ENCODE results near the gene ANTKMT.

ANTKMT gene

DNA sequence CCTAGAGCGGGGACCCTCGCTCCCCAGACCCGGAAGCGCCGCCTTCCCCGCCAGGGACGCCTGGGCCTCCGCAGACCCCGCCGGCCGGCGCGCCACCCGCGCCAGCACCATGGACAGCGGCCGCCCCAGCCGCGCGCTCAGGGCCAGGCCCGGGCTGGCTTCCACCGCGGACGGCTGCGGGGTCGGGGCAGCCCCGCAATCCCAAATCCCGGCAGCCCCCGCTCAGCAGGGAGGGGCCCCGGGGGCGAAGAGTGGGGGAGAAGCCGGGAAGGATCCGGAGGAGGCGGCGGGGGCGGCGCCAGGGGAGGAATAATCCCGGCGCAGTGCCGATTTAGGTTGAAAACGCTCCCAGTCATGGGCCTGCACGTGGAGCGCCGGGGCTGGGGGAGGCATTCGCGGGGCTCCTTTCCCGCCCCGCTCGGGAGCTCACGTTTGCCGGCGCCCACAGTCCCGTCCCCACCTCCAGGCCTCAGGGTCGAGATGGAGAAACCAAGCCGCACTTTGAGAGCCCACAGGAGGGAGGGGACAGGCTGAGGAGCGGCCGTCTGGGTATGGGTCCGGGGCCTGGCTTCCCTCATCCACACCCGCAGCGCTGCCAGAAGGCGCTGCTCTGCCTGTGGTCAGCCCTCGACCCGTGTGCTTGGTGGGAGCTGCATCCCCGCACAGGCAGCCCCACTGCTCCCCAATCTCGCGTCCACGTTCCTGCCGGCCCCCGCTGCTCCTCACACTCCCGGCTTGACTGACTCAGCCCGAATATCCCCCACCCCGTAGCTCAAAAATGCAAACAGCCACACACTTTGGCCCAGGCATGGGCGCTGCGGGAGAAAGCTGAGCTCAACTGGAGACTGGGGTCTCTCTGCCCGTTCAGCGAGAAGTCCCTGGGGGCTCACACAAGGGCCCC is 20.0 kb upstream of the ANTKMT start:
- no peak for DNase-seq (ENCODE audit: low read depth)

DNA sequence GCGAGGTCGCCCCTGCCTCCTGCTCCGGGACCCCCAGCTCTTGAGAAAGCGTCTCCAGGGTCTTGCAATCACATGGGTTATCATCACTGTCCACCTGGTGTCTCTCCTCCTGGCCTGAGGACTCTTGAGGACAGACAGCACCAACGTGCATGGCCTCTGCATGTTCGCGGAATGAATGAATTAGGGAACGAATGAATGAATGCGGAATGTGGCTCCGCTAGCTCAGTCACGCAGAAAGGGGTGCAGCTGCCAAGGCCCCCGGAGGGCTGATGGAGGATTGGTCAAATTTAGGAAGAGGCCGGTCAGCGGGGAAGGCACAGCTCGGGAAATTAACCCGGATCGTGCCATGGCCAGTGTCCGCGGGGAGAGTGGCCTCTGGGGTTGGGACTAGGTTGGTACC is 18.6 kb upstream of the ANTKMT start:
- DNase-seq (ENCODE audit: low read depth): no peak

DNA sequence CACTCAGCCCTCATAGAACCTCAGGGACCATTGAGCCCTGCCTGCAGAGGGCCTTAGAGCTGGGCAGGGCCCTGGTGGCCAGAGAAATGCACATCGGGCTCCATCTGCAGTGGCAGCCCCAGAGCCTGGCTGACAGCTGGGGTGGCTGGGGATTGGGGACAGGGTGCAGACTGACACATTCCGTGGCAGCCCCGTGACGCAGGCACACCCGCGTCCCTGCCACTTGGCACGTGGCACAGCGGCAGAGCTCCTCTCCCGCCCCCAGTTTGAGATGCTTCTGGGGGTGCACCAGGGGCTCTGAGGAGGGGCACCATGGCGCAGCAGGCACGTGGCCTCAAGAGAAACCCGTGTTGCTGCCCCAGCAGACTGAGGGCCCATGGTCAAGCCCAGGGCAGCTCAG is 17.5 kb upstream of the ANTKMT start:
- DNase-seq (ENCODE audit: low read depth): no peak

DNA sequence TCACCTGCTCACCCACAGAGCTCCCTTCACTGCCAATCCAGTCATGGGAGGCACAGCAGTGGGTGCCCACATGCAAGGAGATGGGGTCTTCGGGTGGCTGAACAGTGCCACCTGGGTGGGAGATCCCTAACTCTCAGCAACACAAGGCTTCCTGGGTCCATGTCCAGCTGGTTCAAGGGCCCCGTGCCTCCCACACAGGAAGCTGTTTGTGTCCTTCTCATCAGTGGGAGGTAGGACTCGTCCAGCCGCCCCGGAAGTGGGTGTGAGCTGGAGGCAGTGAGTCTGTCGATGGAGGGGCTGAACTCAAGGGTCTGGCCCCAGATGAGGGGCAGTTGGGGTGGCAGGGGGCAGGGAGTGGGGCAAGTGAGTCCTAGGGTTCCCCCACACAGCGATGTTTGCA is 16.9 kb upstream of the ANTKMT start:
- DNase-seq (ENCODE audit: low read depth): no peak

DNA sequence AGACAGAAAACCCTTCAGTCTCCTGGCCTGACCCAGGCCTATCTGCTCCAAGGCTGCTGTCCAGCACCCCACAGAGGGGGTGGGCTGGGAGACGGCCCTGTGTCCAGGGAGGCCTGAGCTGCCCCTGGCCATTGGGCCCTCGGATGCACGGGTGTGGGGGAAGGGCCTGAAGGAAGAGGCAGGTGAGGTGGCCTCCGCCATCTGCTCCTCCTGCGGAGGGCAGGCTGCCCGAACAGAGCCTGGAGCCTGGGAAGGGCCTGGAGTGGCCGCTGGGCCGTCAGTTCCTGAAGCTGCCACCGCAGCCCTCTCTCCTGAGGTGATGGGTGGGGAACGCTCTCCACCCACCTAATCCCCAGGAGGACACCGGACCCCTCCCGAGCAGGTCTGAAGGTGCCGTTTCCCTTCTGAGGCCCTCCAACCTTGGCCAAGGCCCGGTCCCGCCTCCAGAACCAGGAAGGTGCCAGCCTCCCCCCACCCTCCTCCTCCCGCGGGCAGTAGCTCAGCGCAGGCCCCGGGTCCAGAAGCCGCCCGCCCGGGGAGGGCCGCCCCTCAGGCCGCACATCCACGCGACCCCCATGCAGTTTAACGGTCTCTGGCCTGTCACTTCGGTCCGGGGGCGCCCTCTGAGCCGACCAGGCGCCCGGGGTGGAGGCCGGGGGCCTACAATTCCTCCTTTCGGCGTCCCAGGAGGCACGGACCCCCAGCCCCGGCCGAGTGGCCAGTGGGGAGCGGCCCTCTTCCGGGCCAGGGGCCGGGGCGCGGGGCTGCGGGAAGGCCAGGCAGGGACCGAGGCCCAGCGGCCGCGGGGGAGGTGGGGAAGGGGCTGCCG is 16.2 kb upstream of the ANTKMT start:
- no peak for DNase-seq (ENCODE audit: low read depth)

DNA sequence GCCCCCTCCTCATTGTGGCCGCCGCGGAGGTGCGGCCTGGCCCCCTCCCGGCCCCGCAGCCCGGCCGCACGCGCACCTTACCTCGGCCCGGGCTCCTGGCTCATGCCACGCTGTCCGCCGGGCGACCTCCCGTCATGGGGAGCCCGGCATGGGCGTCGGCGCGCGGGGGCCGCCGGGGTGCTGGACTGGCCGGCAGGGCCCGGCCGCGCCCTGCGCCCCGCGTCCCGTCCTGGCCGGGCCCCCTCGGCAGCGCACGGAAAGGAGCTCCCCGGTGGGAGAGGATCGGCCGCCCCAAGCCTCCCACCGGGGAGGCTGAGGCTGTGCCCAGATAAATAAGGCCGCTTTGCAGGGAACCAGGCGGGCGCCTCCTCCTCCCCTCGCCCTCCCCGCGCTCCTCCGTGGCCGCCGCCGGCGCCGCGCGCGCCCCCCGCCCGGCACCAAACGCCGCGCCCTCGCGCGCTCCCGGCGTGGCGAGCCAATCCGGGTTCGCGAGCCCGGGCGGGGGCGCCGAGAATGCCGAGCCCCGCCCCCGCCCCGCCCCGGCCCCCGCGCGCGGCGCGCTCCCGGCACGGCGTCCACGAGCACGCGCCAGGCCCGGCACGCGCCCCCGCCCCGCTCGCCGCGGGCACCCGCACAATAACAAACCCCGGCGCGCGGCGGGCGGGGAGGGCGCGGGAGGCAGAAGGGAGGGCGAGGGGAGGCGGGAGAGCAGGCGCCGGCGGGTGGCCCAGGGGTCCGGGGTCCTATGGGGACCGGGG is 15.3 kb upstream of the ANTKMT start, which contains the start of gene FBXL16:
Gene FBXL16, minus strand, starts transcription at position 371 of the 758 bp plus-strand sequence. CDS start 8,396 bp downstream, outside the sequence.
- no peak for DNase-seq (ENCODE audit: low read depth)

DNA sequence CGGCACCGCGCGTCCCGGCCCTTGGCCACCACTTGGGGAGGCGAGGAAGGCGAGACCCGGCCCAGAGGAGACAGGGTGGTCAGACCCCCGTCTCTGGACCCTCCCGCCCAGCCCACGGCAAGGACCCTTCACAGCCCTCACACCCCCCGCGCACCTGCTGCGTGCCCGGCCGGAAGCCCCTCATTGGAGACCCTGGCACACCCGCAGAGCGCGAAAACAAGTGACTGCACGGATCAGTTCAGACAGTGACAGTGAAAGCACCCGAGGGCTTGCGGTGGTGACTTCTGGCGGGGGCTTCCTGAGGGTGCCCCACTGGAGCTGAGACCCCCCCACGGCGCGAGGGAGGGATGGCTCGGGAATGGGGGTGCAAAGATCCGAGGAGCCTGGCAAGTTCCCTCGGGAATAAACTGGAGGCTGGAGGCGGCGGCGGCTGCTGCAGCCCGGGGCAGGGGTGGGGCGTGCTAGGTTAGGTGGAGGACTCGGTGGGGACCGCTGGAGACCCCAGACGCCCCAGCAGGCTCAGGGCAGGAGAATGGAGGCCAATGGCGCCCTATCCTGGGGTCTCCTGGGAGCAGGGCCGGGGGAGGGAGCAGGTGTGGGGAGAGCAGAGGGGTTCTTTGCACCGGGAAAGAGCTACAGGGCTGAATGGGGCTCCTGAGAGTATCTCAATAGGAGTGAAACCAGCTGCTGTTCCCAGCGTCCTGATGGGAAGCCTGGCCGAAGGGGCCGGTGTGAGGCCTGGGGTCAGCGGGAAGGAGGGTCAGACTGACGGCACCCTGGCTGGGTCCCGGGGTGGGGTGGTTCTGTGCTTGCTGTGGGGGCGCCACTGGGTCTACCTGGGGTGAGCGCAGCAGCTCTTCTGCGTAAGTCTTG is 14.5 kb upstream of the ANTKMT start:
- DNase-seq (ENCODE audit: low read depth): no peak

DNA sequence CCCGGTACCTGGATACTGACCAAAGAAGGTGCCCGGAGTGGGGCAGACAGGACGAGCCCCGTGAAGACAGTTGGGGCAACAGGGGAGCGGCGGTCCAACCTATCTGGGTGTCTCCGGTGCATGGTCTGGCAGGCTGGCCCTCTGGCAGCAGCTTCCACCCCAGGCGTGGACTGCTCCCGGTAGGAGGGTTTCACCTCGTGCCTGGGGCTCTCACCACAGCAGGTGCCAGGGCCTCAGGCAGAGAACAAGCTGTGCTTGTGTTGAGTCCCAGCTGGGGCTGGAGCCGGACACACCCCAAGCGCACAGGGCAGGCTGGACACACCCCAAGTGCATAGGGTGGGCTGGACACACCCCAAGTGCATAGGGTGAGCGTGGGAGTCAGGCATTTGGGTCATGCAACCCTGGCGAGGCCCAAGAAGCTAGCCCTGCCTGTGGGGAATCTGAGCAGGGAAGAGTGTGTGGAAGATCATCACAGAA is 13.8 kb upstream of the ANTKMT start:
- no peak for DNase-seq (ENCODE audit: low read depth)

DNA sequence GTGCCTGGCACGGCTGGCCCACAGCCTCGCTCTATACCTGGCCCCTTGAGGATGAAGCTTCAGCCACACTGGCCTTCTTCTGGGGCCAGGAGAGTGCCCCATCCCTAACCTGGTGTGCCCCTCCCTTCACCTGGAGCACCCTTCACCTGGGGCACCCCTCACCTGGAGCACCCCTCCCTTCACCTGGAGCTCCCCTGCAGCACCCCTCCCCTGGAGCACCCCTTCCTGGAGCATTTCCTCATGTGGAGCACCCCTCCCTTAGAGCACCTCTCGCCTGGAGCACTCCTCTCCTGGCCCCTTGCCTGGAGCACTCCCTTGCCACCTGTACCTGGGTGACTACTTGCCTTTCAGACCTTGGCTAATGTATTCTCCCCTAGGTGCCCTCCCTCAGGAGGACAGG is 12.9 kb upstream of the ANTKMT start:
- no peak for DNase-seq (ENCODE audit: low read depth)

DNA sequence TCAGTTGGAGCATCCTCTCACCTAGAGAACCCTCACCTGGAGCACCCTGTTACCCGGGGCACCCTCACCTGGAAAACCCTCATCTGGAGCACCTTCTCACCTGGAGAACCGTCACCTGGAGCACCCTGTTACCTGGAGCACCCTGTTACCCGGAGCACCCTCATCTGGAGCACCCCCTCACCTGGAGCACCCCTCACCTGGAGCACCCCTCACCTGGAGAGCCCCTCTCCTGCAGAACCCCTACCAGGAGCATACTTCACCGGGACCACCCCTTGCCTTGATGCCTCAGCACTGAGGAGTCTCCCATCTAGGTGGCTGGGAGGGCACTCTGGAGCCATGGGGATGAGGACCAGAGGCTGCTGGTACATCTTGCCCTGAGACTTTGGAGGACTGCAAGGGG is 12.0 kb upstream of the ANTKMT start:
- no peak for DNase-seq (ENCODE audit: low read depth)

DNA sequence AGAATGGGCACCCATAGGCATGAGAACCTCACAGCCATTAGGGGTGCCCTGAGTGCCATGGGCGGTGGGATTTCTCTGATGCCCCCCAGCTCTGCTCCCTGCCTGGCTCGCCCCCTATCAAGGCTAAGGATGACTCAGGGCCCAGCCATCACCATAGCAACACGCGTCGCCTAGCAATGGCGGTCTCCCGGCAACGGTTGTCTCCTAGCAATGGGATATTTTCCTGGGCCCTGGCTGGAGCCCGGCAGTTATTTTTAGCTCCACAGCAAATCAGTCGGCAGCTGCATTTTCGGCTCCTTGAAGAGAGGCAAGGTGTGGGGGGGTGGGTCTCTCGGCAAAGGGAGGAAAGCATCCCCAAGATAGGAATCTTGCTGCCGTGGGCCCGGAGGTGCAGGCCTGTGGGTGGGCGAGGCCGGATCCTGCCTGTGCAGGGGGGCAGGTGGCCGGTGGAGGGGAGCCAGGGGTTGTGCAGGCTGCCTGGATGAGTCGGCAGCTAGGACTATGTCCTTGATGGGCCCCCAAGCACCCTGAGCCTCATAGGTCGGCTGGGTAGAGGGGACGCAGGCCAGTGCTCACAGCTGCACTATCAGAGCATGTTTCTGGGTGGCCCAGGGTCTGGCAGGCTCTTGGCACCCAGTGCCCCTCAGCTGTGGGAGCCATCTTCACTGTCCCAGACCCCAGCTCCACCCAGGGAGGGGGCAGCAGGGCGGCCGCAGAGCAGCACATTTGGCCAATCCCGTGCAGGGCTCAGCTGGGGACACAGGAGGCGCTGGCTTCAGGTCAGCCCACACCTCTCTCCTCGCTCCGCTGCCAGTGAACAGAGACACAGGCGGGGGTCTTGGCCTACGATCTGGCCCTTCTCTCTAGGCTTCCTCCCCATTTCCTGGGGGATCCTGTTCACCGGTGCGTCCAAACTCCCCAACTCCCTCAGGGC is 11.1 kb upstream of the ANTKMT start:
- DNase-seq (ENCODE audit: low read depth): peak; percentile 65

DNA sequence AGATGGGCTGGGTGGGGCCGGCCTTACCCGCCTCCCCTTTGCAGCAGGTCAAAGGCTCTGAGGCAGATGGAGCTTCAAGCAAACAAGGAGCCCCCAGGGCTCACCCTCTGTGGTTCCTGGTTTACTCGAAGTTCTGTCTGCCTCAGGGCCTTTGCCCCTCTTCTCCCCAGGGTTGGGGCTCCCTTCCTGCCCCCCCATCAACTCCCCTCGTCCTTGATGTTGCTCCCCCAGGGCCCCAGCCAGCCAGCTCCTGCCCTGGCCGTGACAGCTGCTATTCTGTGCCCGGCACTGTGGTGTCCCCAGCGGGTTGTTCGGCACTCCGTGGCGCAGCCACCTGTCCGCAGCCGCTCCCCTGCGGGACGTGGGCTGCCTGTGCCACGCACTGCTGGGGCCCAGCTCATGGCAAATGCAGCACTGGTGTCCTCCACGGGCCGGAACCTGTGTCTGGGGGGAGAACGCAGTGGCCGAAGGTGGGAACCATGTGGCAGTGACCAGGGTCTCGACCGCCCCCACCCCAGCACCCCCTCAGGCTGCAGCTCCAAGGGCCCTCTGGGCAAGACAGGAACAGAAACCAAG is 10.4 kb upstream of the ANTKMT start:
- DNase-seq (ENCODE audit: low read depth): no peak

DNA sequence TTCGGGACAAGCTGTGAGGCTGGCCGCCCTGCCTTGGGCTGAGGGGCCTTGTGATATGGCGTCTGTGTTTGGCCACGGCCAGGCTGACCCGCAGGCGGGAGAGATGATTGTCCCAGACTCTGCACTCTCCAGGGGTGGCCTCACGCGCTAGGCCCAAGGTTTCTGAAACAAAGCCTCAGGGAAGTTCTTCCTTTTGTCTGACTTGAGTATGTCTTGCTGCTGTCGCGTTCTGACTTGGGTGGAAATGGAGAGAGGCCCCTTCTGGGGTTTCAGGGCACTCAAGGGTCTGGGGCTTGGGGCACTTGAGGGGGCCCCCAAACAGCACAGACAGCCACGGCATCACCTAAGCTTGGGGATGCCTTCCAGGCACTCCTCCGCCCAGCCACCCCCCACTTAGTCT is 9.9 kb upstream of the ANTKMT start:
- DNase-seq (ENCODE audit: low read depth): no peak

DNA sequence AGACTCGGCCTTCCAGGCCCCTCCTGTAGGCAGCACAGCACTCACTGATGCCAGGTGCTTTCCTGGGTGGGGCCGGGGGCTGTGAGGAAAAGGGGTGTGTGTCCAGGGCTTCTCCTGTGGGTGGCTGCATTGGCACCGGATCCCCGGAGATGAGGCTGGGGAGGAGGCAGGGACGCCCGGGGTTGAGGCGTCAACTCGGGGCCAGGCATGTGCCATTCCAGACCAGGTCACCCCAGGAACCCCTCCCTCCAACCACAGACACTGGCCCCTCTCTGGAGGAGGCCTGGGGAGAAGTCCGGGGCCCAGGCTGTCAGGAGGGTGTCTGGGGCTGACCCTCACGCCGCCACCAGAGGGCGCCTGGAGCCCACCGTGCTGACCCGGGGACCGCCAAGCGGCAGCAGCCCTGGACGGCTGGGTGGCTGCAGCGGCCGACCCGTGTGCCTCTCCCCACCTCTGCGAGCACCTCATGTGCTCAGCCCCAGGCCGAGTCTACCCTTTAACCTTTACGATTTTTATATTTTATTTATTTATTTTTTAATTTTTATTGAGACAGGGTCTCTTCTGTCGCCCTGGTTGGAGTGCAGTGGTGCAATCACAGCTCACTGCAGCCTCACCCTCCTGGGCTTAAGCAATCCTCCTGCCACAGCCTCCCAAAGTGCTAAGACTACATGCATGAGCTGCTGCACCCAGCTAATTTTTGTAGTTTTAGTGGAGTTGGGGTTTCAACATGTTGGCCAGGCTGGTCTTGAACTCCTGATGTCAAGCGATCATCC is 9.2 kb upstream of the ANTKMT start:
- DNase-seq (ENCODE audit: low read depth): no peak

DNA sequence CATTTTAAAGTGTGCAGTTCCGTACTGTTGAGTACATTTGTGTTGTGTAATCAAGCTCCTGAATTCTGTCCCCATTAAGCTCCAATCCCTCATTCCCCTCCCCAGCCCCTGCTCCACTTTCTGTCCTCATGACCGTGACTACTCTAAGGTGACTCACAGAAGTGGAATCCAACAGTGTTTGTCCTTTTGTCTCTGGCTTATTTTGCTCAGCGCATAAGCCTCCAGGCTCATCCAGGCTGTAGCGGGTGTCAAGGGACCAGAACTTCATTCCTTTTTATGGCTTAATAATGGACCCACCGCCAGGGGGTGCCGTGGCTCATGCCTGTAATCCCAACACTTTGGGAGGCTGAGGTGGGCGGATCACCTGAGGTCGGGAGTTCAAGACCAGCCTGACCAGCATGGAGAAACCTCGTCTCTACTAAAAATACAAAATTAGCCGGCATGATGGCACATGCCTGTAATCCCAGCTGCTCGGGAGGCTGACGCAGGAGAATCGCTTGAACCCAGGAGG is 8.2 kb upstream of the ANTKMT start:
- DNase-seq (ENCODE audit: low read depth): peak; percentile 88

DNA sequence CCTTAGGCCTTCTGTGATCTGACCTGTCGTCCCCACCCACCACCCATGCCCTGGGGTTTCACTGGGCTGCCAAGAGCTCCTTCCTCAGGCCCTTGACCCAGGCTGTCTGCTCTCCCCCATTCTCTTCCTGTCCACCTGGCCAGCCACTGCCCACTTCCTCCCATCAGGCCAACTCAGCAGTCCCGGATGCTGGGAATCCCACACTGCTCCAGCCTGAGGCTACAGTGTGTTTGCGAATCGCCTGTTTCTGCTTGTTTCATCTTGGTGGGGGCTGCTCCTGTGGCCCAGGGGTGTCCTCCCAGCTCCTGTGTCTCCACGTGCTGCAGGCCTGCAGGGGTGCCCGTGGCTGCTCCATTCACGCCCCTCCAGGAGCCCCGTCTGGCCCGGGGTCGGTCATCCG is 6.9 kb upstream of the ANTKMT start:
- no peak for DNase-seq (ENCODE audit: low read depth)

DNA sequence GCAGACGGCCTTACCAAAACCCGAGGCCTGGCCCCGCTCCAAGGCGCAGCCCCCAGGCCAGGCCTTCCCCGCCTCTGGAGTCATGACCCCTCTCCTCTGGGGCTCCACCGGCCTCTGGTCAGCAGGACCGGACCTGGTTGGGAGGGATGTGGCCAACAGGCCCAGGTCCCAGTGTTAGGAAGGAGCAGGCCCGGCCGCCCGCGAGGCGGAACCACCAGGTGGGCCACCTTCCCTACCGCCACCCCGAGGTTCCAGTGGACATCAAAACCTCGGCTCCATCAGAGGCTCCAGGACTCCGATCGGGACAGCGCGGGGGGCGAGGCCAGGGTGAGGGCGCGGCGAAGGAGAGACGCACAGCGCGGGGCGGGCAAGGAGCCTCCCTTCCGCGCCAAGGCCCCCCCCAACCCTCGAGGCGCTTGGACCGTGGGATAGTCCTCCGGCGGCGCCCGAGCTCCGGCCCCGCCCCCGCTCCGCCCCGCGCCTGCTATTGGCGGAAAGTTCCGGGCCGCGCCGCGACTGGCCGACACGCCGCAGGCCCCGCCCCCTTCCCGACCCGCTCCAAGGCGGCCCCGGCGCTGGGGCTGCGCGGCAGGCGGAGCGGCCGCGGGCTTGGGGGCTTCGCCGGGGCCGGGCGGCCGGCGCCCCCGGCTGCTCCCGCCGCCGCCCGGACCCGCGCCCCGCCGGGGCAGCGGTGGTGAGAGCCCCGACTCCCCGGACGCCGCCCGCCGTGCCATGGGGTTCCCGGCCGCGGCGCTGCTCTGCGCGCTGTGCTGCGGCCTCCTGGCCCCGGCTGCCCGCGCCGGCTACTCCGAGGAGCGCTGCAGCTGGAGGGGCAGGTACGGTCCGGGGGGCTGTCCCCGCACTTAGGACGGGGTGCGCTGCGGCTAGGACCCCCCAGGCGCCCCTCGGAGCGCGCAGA is 6.1 kb upstream of the ANTKMT start, which contains the start of gene METRN:
Gene METRN, plus strand, starts transcription at position 561 of the 919 bp plus-strand sequence. Its CDS starts 172 bp downstream, at position 733.
- no peak for DNase-seq (ENCODE audit: low read depth)

Measured in non-pigmented ciliary epithelial cell (primary cell).